ENCODE results near the gene FEM1A.
"Not testable (repeated sequence)": the region's sequence is repeated elsewhere in the genome, so short reads cannot be mapped to it uniquely, and the experiment has no call there.

Gene FEM1A

GRCh38 chr19:4778124-4778523 is 13.4 kb upstream of the FEM1A start:
- not testable (repeated sequence) for H3K4me3 ChIP-seq (ENCODE audit: low read length); H3K27ac ChIP-seq (ENCODE audit: low read length); H3K4me1 ChIP-seq (ENCODE audit: insufficient read depth, low read length); H3K36me3 ChIP-seq (ENCODE audit: insufficient read depth, low read depth, low read length); H3K9me3 ChIP-seq (ENCODE audit: insufficient read depth, low read depth, low read length); H3K9ac ChIP-seq (ENCODE audit: low read depth, low read length)
- H3K27me3 ChIP-seq (ENCODE audit: insufficient read depth, low read length): peaks cover 15% of the 10 kb centered on the region; the same call in 1 of the 2 replicates

- H3K4me1 ChIP-seq (ENCODE audit: insufficient read depth, low read length): no peaks in the 10 kb centered on the region
- no peak overlapping the region for H3K4me3 ChIP-seq (ENCODE audit: low read length)
- H3K9ac ChIP-seq (ENCODE audit: low read depth, low read length): no peak overlapping the region
- no peaks in the 10 kb centered on the region for H3K36me3 ChIP-seq (ENCODE audit: insufficient read depth, low read depth, low read length)
- H3K9me3 ChIP-seq (ENCODE audit: insufficient read depth, low read depth, low read length): no peaks in the 10 kb centered on the region
- peaks cover 4% of the 10 kb centered on the region; the same call in 1 of the 2 replicates for H3K27me3 ChIP-seq (ENCODE audit: insufficient read depth, low read length)
- no peak overlapping the region for H3K27ac ChIP-seq (ENCODE audit: low read length)
These were observed 10.7 kb upstream of the FEM1A start for GRCh38 chr19:4780860-4781259.

- no peak overlapping the region for H3K4me3 ChIP-seq (ENCODE audit: low read length)
- H3K27me3 ChIP-seq (ENCODE audit: insufficient read depth, low read length): 0 out of 2 replicates have a peak, but pooled peaks cover 3% of the 10 kb centered on the region
- no peaks in the 10 kb centered on the region for H3K36me3 ChIP-seq (ENCODE audit: insufficient read depth, low read depth, low read length)
- H3K4me1 ChIP-seq (ENCODE audit: insufficient read depth, low read length): no peaks in the 10 kb centered on the region
- no peak overlapping the region for H3K27ac ChIP-seq (ENCODE audit: low read length)
- H3K9me3 ChIP-seq (ENCODE audit: insufficient read depth, low read depth, low read length): no peaks in the 10 kb centered on the region
- no peak overlapping the region for H3K9ac ChIP-seq (ENCODE audit: low read depth, low read length)
These were observed 9.7 kb upstream of the FEM1A start for GRCh38 chr19:4781801-4782200.

GRCh38 chr19:4786412-4787016 is 5.0 kb upstream of the FEM1A start:
- not testable (repeated sequence) for H3K27ac ChIP-seq (ENCODE audit: low read length); H3K27me3 ChIP-seq (ENCODE audit: insufficient read depth, low read length); H3K9ac ChIP-seq (ENCODE audit: low read depth, low read length); H3K4me1 ChIP-seq (ENCODE audit: insufficient read depth, low read length); H3K9me3 ChIP-seq (ENCODE audit: insufficient read depth, low read depth, low read length); H3K36me3 ChIP-seq (ENCODE audit: insufficient read depth, low read depth, low read length); H3K4me3 ChIP-seq (ENCODE audit: low read length)

GRCh38 chr19:4792019-4792865 is 708 bp downstream of the FEM1A start:
- not testable (repeated sequence) for H3K27me3 ChIP-seq (ENCODE audit: insufficient read depth, low read length); H3K4me1 ChIP-seq (ENCODE audit: insufficient read depth, low read length); H3K9me3 ChIP-seq (ENCODE audit: insufficient read depth, low read depth, low read length)
- Histone ChIP-seq H3K27ac (ENCODE audit: low read length) (peak overlapping the region; percentile 69), H3K36me3 (ENCODE audit: insufficient read depth, low read depth, low read length) (peaks cover 36% of the 10 kb centered on the region), H3K9ac (ENCODE audit: low read depth, low read length) (peak overlapping the region; percentile 91), H3K4me3 (ENCODE audit: low read length) (peak overlapping the region; percentile 85)

GRCh38 chr19:4792866-4793195 is 1.3 kb downstream of the FEM1A start:
- H3K27me3 ChIP-seq (ENCODE audit: insufficient read depth, low read length); H3K27ac ChIP-seq (ENCODE audit: low read length); H3K9me3 ChIP-seq (ENCODE audit: insufficient read depth, low read depth, low read length); H3K4me1 ChIP-seq (ENCODE audit: insufficient read depth, low read length): not testable (repeated sequence)
- Histone ChIP-seq H3K36me3 (ENCODE audit: insufficient read depth, low read depth, low read length) (peaks cover 40% of the 10 kb centered on the region), H3K4me3 (ENCODE audit: low read length) (peak overlapping the region; percentile 85; the same call in 1 of the 2 replicates), H3K9ac (ENCODE audit: low read depth, low read length) (peak overlapping the region; percentile 91; the same call in 1 of the 2 replicates)

- not testable (repeated sequence) for H3K9ac ChIP-seq (ENCODE audit: low read depth, low read length)
These were observed 1.7 kb downstream of the FEM1A start for GRCh38 chr19:4793278-4793677.

GRCh38 chr19:4794971-4795370 is 3.4 kb downstream of the FEM1A start:
- Histone ChIP-seq H3K36me3 (ENCODE audit: insufficient read depth, low read depth, low read length) (peaks cover 40% of the 10 kb centered on the region), H3K9me3 (ENCODE audit: insufficient read depth, low read depth, low read length) (no peaks in the 10 kb centered on the region), H3K27ac (ENCODE audit: low read length) (no peak overlapping the region), H3K27me3 (ENCODE audit: insufficient read depth, low read length) (no peaks in the 10 kb centered on the region), H3K4me3 (ENCODE audit: low read length) (no peak overlapping the region), H3K4me1 (ENCODE audit: insufficient read depth, low read length) (no peaks in the 10 kb centered on the region; the same call in 1 of the 2 replicates), H3K9ac (ENCODE audit: low read depth, low read length) (no peak overlapping the region)

More at GRCh38 chr19:4793278-4793677, 1.7 kb downstream of the FEM1A start:
- H3K27me3 ChIP-seq (ENCODE audit: insufficient read depth, low read length); H3K27ac ChIP-seq (ENCODE audit: low read length); H3K4me3 ChIP-seq (ENCODE audit: low read length); H3K4me1 ChIP-seq (ENCODE audit: insufficient read depth, low read length); H3K9me3 ChIP-seq (ENCODE audit: insufficient read depth, low read depth, low read length): not testable (repeated sequence)
- peaks cover 40% of the 10 kb centered on the region for H3K36me3 ChIP-seq (ENCODE audit: insufficient read depth, low read depth, low read length)

GRCh38 chr19:4795400-4795799 is 3.9 kb downstream of the FEM1A start:
- H3K36me3 ChIP-seq (ENCODE audit: insufficient read depth, low read depth, low read length): peaks cover 40% of the 10 kb centered on the region
- no peak overlapping the region for H3K4me3 ChIP-seq (ENCODE audit: low read length)
- no peaks in the 10 kb centered on the region for H3K27me3 ChIP-seq (ENCODE audit: insufficient read depth, low read length)
- H3K27ac ChIP-seq (ENCODE audit: low read length): no peak overlapping the region
- no peaks in the 10 kb centered on the region; the same call in 1 of the 2 replicates for H3K4me1 ChIP-seq (ENCODE audit: insufficient read depth, low read length)
- H3K9me3 ChIP-seq (ENCODE audit: insufficient read depth, low read depth, low read length): no peaks in the 10 kb centered on the region
- H3K9ac ChIP-seq (ENCODE audit: low read depth, low read length): no peak overlapping the region

- Histone ChIP-seq H3K4me3 (ENCODE audit: low read length) (no peak overlapping the region), H3K36me3 (ENCODE audit: insufficient read depth, low read depth, low read length) (peaks cover 17% of the 10 kb centered on the region), H3K4me1 (ENCODE audit: insufficient read depth, low read length) (no peaks in the 10 kb centered on the region), H3K9me3 (ENCODE audit: insufficient read depth, low read depth, low read length) (no peaks in the 10 kb centered on the region), H3K27me3 (ENCODE audit: insufficient read depth, low read length) (no peaks in the 10 kb centered on the region), H3K9ac (ENCODE audit: low read depth, low read length) (no peak overlapping the region), H3K27ac (ENCODE audit: low read length) (no peak overlapping the region)
These were observed 9.1 kb downstream of the FEM1A start for GRCh38 chr19:4800591-4801081.

GRCh38 chr19:4801085-4801619 is 9.6 kb downstream of the FEM1A start:
- no peaks in the 10 kb centered on the region for H3K9me3 ChIP-seq (ENCODE audit: insufficient read depth, low read depth, low read length)
- H3K27me3 ChIP-seq (ENCODE audit: insufficient read depth, low read length): no peaks in the 10 kb centered on the region
- no peak overlapping the region for H3K9ac ChIP-seq (ENCODE audit: low read depth, low read length)
- H3K36me3 ChIP-seq (ENCODE audit: insufficient read depth, low read depth, low read length): peaks cover 12% of the 10 kb centered on the region
- no peaks in the 10 kb centered on the region for H3K4me1 ChIP-seq (ENCODE audit: insufficient read depth, low read length)
- H3K4me3 ChIP-seq (ENCODE audit: low read length): no peak overlapping the region
- no peak overlapping the region for H3K27ac ChIP-seq (ENCODE audit: low read length)

- Histone ChIP-seq H3K4me3 (ENCODE audit: low read length) (no peak overlapping the region), H3K9me3 (ENCODE audit: insufficient read depth, low read depth, low read length) (no peaks in the 10 kb centered on the region), H3K4me1 (ENCODE audit: insufficient read depth, low read length) (no peaks in the 10 kb centered on the region), H3K36me3 (ENCODE audit: insufficient read depth, low read depth, low read length) (no peaks in the 10 kb centered on the region), H3K9ac (ENCODE audit: low read depth, low read length) (no peak overlapping the region), H3K27me3 (ENCODE audit: insufficient read depth, low read length) (no peaks in the 10 kb centered on the region), H3K27ac (ENCODE audit: low read length) (no peak overlapping the region)
These were observed 11.2 kb downstream of the FEM1A start for GRCh38 chr19:4802711-4803110.
